ENCODE results near the gene APBA1.

DNA sequence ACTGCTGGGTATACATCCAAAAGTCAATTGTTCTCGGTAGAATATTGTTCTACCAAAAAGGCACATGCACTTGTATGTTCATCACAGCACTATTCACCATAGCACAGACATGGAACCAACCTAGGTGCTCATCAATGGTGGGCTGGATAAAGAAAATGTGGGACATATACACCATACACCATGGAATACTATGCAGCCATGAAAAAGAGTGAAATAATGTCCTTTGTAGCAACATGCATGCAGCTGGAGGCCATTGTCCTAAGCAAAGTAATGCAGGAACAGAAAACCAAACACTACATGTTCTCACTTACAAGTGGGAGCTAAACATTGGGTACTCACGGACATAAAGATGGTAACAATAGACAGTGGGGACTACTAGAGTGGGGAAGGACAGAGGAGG, 145.5 kb downstream of the APBA1 start:
- TF ChIP-seq, protein P1, sequence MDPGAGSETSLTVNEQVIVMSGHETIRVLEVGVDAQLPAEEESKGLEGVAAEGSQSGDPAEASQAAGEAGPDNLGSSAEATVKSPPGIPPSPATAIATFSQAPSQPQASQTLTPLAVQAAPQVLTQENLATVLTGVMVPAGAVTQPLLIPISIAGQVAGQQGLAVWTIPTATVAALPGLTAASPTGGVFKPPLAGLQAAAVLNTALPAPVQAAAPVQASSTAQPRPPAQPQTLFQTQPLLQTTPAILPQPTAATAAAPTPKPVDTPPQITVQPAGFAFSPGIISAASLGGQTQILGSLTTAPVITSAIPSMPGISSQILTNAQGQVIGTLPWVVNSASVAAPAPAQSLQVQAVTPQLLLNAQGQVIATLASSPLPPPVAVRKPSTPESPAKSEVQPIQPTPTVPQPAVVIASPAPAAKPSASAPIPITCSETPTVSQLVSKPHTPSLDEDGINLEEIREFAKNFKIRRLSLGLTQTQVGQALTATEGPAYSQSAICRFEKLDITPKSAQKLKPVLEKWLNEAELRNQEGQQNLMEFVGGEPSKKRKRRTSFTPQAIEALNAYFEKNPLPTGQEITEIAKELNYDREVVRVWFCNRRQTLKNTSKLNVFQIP (CRISPR knock-in tag; IDR thresholded peaks at IDR 0.05; ENCODE audit: borderline replicate concordance, low read depth), result no peak
- no peak for TF ChIP-seq ZFP30 (CRISPR knock-in tag; IDR thresholded peaks at IDR 0.05)
- no peak for TF ChIP-seq ZNF565 (CRISPR knock-in tag; conservative IDR thresholded peaks at IDR 0.05; ENCODE audit: low read depth)
- TF ChIP-seq BACH2 (CRISPR knock-in tag; IDR thresholded peaks at IDR 0.05; ENCODE audit: borderline replicate concordance), result no peak
- TF ChIP-seq, protein P2, sequence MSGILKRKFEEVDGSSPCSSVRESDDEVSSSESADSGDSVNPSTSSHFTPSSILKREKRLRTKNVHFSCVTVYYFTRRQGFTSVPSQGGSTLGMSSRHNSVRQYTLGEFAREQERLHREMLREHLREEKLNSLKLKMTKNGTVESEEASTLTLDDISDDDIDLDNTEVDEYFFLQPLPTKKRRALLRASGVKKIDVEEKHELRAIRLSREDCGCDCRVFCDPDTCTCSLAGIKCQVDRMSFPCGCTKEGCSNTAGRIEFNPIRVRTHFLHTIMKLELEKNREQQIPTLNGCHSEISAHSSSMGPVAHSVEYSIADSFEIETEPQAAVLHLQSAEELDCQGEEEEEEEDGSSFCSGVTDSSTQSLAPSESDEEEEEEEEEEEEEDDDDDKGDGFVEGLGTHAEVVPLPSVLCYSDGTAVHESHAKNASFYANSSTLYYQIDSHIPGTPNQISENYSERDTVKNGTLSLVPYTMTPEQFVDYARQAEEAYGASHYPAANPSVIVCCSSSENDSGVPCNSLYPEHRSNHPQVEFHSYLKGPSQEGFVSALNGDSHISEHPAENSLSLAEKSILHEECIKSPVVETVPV (CRISPR knock-in tag; IDR thresholded peaks at IDR 0.05), result no peak
- TF ChIP-seq, protein P3, sequence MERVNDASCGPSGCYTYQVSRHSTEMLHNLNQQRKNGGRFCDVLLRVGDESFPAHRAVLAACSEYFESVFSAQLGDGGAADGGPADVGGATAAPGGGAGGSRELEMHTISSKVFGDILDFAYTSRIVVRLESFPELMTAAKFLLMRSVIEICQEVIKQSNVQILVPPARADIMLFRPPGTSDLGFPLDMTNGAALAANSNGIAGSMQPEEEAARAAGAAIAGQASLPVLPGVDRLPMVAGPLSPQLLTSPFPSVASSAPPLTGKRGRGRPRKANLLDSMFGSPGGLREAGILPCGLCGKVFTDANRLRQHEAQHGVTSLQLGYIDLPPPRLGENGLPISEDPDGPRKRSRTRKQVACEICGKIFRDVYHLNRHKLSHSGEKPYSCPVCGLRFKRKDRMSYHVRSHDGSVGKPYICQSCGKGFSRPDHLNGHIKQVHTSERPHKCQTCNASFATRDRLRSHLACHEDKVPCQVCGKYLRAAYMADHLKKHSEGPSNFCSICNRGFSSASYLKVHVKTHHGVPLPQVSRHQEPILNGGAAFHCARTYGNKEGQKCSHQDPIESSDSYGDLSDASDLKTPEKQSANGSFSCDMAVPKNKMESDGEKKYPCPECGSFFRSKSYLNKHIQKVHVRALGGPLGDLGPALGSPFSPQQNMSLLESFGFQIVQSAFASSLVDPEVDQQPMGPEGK (CRISPR knock-in tag; IDR thresholded peaks at IDR 0.05; ENCODE audit: borderline replicate concordance), result no peak
- no peak for TF ChIP-seq SNAI2 (CRISPR knock-in tag; IDR thresholded peaks at IDR 0.05)
- no peak for TF ChIP-seq ZC3H10 (CRISPR knock-in tag; IDR thresholded peaks at IDR 0.05)
- TF ChIP-seq CSDC2 (CRISPR knock-in tag; IDR thresholded peaks at IDR 0.05), result no peak
- no peak for TF ChIP-seq TCF4 (CRISPR knock-in tag; IDR thresholded peaks at IDR 0.05; ENCODE audit: borderline replicate concordance)
- no peak for TF ChIP-seq ARNTL (CRISPR knock-in tag; IDR thresholded peaks at IDR 0.05; ENCODE audit: borderline replicate concordance, low read depth)

Data from SK-N-SH treated with all-trans-retinoic acid at 6 μM for 48 hours (cell line).